ENCODE measurements around the gene ADH6.
"Not testable (repeated sequence)": the region's sequence is repeated elsewhere in the genome, so short reads cannot be mapped to it uniquely, and the experiment has no call there.

ADH6 gene

DNA sequence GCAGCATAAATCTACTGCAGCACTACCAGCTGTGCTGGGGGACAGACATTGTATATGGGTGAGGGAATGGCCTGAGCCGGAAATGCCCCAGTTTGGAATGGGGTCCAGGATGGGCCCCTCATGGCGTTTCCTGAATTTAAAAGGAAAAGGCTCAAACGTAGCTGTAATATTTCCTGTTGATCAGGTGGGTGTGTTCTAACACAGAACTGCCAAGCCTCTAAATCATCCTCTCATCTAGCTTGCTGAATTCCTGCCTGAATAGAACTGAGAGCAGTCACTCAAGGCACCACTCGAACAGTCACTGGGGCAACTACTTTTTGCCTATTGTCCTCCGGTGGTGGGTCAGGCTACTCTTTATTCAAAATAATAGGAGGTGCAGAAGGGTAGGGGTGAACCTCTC is 28.7 kb downstream of the ADH6 start:
- DNase-seq (ENCODE audit: low read depth, low spot score) = no peak

DNA sequence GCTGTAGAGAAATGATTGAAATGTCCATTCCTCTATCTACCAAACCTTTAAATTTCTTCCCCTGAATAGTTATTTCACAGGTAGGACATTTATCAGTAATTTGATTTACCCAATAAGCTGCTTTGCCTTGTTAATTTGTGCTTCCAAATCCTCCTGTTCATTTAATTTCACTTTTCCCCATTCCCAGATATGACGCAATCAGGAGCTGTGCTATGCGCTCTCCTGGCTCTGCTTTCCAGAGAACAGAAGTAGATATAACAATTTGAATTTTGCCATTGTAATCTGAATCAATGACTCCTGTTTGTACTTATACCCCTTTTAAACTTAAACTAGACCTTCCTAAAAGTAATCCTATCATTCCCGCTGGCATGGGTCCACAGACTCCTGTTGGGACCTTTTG is 29.1 kb downstream of the ADH6 start:
- not testable (repeated sequence) for DNase-seq (ENCODE audit: low read depth, low spot score)

DNA sequence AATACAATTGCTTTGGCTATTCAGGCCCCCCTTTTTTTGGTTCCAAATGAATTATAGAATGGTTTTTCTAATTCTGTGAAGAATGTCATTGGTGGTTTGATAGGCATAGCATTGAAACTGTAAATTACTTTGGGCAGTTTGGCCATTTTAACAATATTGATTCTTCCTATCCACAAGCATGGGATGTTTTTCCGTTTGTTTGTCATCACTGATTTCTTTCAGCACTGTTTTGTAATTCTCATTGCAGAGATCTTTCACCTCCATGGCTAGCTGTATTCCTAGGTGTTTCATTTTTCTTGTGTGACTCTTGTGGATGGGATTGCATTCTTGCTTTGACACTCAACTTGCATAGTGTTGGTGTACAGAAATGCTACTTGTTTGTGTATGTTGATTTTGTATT is 33.0 kb downstream of the ADH6 start:
- DNase-seq (ENCODE audit: low read depth, low spot score) = no peak

GRCh38 chr4:99185581-99185980 is 33.5 kb downstream of the ADH6 start:
- DNase-seq (ENCODE audit: low read depth, low spot score) = no peak

DNA sequence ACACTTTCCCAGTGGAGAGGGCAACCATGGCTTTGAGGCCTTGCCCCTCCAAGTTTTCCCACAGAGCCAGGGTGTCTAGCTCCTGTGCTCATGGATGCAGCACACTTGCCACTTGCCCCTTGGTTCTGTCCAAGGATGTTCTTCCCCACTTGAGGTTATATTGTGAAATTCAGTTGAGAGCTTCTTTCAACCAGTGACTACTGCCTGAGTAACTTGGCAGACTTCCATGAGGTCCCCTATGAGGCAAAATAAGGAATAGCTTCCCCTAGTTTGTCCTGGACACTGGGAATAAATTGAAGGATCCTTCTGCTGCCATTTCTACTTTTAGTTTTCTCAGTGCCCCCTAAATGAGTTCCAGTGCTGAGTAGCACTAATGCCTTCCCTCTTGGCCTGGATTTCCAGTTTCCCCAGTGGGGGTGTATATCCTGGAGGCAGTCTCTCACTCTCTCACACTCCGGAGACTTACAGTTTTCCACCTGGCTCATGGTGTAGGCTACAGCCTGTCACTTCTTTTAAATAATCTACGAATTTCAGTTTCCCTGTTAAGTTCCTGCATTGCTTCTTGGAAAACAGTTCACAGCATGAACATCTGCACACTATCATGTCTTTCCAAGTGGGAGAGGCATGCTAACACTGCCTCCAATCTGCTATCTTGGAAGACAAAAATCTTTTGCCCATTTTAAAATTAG is 38.5 kb downstream of the ADH6 start:
- no peak for DNase-seq (ENCODE audit: low read depth, low spot score)

DNA sequence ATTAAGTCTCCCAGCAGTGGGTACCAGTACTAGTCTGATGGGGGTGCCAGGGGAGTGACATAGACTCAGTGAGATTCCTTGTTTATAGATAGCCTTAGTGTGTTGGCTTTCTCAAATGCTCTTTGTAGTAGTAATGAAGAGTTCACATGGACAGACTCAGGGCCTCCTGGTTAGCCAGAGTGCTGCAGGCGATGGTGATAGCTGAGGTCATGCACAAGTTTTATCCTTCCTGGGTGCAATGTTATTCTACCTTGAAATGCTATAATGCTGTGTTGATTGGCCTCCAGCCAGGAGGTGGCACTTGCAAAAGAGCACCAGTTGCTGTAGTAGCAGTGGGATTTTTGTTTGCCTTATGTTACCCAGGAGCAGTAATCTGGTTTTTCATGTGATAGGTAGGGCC is 39.4 kb downstream of the ADH6 start:
- DNase-seq (ENCODE audit: low read depth, low spot score) = no peak

DNA sequence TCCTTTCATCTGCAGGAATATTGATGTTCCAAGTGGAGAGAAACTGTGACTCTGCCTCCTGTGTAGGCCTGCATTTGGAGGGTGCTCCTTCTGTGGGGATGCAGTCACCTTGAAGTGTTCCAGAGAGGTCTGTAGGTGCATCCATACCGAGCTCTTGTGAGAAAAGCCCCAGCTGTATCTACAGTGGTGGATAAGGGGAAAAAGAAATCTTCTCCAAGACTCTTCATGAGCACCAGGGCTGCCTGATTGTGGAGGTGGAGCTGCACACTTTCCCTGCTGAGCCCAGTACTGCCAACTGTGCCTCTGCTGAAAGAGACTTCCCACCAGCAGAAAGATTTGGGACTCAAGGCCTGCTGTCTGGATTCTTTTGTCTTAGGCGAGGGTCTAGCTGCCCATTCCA is 39.9 kb downstream of the ADH6 start:
- no peak for DNase-seq (ENCODE audit: low read depth, low spot score)

- DNase-seq (ENCODE audit: low read depth, low spot score) = no peak
Observed at GRCh38 chr4:99166544-99166943, 52.5 kb downstream of the ADH6 start.

DNA sequence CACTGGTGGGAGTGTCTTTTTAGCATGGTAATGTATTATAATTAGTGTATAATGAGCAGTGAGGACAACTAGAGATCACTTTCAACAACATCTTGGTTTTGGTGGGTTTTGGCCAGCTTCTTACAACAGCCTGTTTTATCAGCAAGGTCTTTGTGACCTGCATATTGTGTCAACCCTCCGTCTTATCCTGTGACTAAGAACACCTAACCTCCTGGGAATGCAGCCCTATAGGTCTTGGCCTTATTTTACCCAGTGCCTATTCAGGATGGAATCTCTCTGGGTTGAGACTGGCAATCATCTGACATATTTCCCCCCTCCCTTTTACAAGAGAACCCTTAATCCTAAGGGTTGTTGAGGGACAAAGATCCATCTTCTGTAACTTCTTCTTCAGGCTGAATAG is 53.1 kb downstream of the ADH6 start:
- DNase-seq (ENCODE audit: low read depth, low spot score) = no peak

GRCh38 chr4:99161373-99162099 is 57.5 kb downstream of the ADH6 start:
- no peak for DNase-seq (ENCODE audit: low read depth, low spot score)

DNA sequence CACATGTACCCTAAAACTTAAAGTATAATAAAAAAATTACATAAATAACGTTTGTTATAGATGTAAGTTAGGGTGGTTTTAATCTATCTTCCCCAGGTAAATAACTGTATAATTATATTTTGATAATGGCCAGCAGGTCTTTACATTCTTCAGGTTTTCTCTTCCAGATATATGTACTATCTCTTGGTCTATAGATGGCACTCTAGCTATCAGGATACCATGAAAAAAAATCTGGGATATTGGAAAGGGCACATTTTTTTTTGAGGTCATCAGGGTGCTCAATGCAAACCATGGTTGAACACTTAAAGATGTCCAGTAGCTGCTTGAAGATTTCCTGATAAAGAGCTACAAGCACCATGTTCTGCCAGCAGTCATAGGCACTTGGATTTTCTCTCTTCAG is 59.3 kb downstream of the ADH6 start:
- DNase-seq (ENCODE audit: low read depth, low spot score) = no peak

DNA sequence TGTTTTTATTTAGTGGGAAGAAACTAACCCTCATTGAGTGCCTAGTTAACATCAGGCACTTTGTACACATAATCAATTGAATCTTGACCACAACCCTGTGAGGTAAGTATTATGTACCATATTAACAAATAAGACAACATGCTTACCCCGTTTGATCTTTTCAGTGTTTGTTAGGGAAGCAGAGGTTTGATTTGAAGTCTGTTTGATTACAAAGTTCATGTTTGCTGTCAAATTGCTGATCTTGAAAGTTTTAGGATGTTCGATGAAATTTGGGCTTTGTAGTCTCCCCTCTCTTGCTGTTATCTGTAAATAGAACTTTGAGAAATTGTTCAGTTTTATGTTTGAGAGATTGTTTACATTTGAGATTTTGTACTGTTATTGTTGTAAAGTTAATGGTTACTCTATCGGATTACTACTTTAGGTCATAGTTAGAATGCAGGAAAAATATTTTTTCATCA is 61.5 kb downstream of the ADH6 start:
- no peak for DNase-seq (ENCODE audit: low read depth, low spot score)

GRCh38 chr4:99156992-99157391 is 62.1 kb downstream of the ADH6 start:
- DNase-seq (ENCODE audit: low read depth, low spot score) = no peak

- DNase-seq (ENCODE audit: low read depth, low spot score) = no peak
Observed at GRCh38 chr4:99154658-99155342, 64.2 kb downstream of the ADH6 start.

Measured in brain pericyte (primary cell).